LNCAP (cell line): ENCODE data around the gene EFCC1.

Experiments used
- CTCF ChIP-seq: fragments of 450-650 bp; IDR thresholded peaks from 2 replicates; pipeline ENCODE4 v1.5.1; 2017; ENCODE audit warnings: mild to moderate bottlenecking

The EFCC1 gene

GRCh38 chr3:128991355-128991895 is 9.7 kb upstream of the EFCC1 start:
- no peak for TF ChIP-seq CTCF

- no peak for TF ChIP-seq CTCF
Observed at GRCh38 chr3:128992926-128993460, 8.1 kb upstream of the EFCC1 start.

- TF ChIP-seq CTCF: no peak
Observed at GRCh38 chr3:128993461-128994172, 7.5 kb upstream of the EFCC1 start, which contains the start of gene CFAP92. Gene CFAP92, minus strand, starts transcription at chr3:128994076. Its CDS starts 772 bp downstream, at chr3:128993304.

GRCh38 chr3:128994173-128994512 is 7.0 kb upstream of the EFCC1 start:
- no peak for TF ChIP-seq CTCF

- TF ChIP-seq CTCF: no peak
Observed at GRCh38 chr3:128994581-128995546, 6.2 kb upstream of the EFCC1 start.

GRCh38 chr3:128995737-128996136 is 5.4 kb upstream of the EFCC1 start:
- no peak for TF ChIP-seq CTCF

GRCh38 chr3:128996200-128996599 is 4.9 kb upstream of the EFCC1 start:
- TF ChIP-seq CTCF: no peak
